Activated CD4-positive, alpha-beta memory T cell treated with anti-CD3 and anti-CD28 coated beads for 36 hours (primary cell): ENCODE data around the gene LYZL4. TPM values are rescaled to one million over a fixed set of nuclear protein-coding genes. Genes with fewer than 3 reads are reported as not detected.

Experiments
- CTCF ChIA-PET: fragments of 350-600 bp; sonication (Branson Sonifier 250); formaldehyde crosslinking; loops from one replicate; lab custom pipeline; 2021; ENCODE audit warnings: antibody characterized with exemption, inconsistent platforms; lab: Charles Lee
- POLR2A ChIA-PET: fragments of 350-600 bp; sonication (Branson Sonifier 250); formaldehyde crosslinking; loops from one replicate; lab custom pipeline; 2021; ENCODE audit warnings: antibody characterized with exemption; lab: Charles Lee
- DNase-seq: peaks from one replicate; pipeline ENCODE4 v3.0.0-alpha.2; 2020
- H3K27ac Mint-ChIP-seq: one replicate; pipeline ENCODE4 v1.8.0; 2021; ENCODE audit warnings: mixed read lengths
- H3K27me3 Mint-ChIP-seq: one replicate; pipeline ENCODE4 v1.8.0; 2021; ENCODE audit warnings: mixed read lengths
- H3K36me3 Mint-ChIP-seq: one replicate; pipeline ENCODE4 v1.8.0; 2021; ENCODE audit warnings: mixed read lengths
- H3K4me1 Mint-ChIP-seq: one replicate; pipeline ENCODE4 v1.8.0; 2021; ENCODE audit warnings: low read depth, mixed read lengths
- H3K4me3 Mint-ChIP-seq: one replicate; pipeline ENCODE4 v1.8.0; 2021; ENCODE audit warnings: mild to moderate bottlenecking, mixed read lengths
- H3K9me3 Mint-ChIP-seq: one replicate; pipeline ENCODE4 v1.8.0; 2021; ENCODE audit warnings: mixed read lengths
- intact Hi-C: fragments of 100-400 bp; cut with micrococcal nuclease; formaldehyde crosslinking; loops from one replicate; pipeline ENCODE4 v1.15.1; 2023
- total RNA-seq, 2 experiments: library from RNA; stranded (reverse); gene quantifications; one replicate each; pipeline ENCODE4 v1.2.3, GENCODE V29; 2021

The LYZL4 gene
- total RNA-seq, 2 experiments from 2014 or later, result not detected

DNA sequence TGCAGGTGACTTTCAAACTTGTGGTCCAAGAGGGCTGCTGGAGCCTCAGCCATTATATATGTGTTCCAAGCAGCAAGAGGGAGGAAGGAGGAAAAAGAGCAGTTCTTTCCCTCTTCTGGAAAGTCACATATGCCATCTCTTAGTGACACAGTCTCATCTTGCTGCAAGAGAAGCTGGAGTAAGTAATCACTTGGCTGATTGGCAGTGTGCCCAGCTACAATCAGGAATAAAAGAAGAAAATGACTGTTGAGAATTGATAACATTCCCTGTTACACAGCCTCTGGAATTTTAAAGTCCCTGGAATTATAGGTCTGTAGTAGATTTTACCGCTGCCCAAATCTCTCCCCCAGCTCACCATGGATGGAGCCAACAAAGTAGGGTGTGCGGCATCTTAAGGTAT, 31.4 kb upstream of the LYZL4 start:
- H3K36me3 Mint-ChIP-seq, result no peaks in the 10 kb centered on the region

DNA sequence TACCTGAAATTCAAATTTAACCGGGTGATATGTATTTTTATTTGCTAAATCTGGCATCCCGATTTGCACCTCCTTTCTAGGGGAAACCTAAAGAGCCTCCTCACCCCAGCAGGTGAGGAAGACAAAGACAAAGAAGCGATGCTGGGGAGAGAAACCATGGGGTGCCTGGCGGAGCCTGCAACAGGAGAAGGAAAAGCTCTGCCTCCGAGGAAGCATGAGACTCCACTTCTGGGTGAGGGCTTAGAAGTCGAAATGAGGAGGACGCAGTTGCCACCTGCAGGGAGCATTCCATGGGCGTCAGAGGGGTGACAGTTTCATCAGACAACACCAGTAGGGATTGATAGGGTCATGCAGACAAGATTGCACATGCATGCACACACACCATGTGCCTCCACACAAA, 30.5 kb upstream of the LYZL4 start:
- intact Hi-C loops, result loop anchor here (5.0 to 10.0 kb wide), 3 partner anchors 54 to 326 kb away; no protein-coding TSS in a partner anchor
- DNase-seq, result no peak
- H3K27ac Mint-ChIP-seq, result no peak overlapping the region
- ChIA-PET POLR2A (no interaction called here), CTCF (interaction anchor here (0.6 to 7.5 kb wide), 2 partner anchors 192 to 1433 kb away, joined by 3 to 146 read pairs; no protein-coding TSS in a partner anchor)
- no peaks in the 10 kb centered on the region for H3K4me1 Mint-ChIP-seq
- no peaks in the 10 kb centered on the region for H3K9me3 Mint-ChIP-seq
- H3K36me3 Mint-ChIP-seq, result no peaks in the 10 kb centered on the region
- peaks cover 11% of the 10 kb centered on the region for H3K27me3 Mint-ChIP-seq
- no peak overlapping the region for H3K4me3 Mint-ChIP-seq

More for the DNA sequence above, 31.4 kb upstream of the LYZL4 start:
- Mint-ChIP-seq H3K27ac (no peak overlapping the region), H3K4me1 (no peaks in the 10 kb centered on the region), H3K27me3 (peaks cover 11% of the 10 kb centered on the region), H3K9me3 (no peaks in the 10 kb centered on the region), H3K4me3 (no peak overlapping the region)
- ChIA-PET POLR2A (no interaction called here), CTCF (interaction anchor here (0.6 to 7.5 kb wide), 4 partner anchors 61 to 1434 kb away, joined by 3 to 146 read pairs (median 3); no protein-coding TSS in a partner anchor)
- DNase-seq, result no peak
- intact Hi-C loops, result loop anchor here (5.0 to 10.0 kb wide), 3 partner anchors 54 to 327 kb away; no protein-coding TSS in a partner anchor

DNA sequence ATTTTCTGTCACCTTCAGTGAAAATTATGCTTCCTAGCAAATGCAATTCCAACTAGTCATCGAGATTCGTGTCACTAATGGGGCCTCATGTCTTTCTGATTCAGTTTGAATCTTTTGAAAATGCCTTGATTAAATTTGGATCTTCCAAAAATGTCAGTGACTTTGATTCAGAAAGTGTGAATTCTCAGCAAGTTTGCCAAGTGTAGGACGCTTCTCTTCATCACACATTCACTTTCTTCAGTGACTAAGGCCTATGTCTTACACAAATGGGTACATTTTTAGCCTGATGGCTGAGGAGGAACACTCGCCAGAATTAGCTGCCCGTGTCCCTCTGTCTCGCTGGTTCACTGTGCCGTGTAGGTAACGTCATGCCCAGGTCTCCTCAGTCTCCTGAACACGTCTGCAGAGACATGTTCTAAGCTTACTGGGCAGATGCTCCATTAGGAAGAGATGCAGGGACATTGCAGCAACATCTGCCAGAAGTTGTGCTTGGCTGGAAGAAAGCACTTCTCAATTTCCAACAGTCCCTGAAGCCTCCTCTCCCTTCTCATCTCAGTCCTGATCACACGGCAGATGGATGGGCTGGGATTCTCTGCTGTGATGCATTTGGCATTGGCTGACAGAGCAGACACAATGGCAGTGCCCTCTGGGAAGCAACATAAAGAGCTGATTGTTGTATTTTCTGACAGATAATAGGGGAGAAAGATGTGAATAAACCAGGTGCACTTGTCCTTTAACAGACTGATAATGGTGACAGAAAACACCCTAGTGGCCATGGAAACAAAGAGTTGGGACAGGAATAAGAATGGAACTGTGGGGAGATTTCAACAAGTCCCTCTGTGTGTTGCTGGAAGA, 29.1 kb upstream of the LYZL4 start:
- intact Hi-C loops, result loop anchor here (5.0 to 10.0 kb wide), 3 partner anchors 52 to 325 kb away; no protein-coding TSS in a partner anchor
- DNase-seq, result no peak
- ChIA-PET CTCF (interaction anchor here (7.5 kb wide), 1 partner anchor 191 kb away, joined by 146 read pairs; no protein-coding TSS in a partner anchor), POLR2A (no interaction called here)
- Mint-ChIP-seq H3K36me3 (no peaks in the 10 kb centered on the region), H3K4me1 (no peaks in the 10 kb centered on the region), H3K4me3 (no peak overlapping the region), H3K9me3 (no peaks in the 10 kb centered on the region), H3K27me3 (peaks cover 11% of the 10 kb centered on the region), H3K27ac (no peak overlapping the region)

DNA sequence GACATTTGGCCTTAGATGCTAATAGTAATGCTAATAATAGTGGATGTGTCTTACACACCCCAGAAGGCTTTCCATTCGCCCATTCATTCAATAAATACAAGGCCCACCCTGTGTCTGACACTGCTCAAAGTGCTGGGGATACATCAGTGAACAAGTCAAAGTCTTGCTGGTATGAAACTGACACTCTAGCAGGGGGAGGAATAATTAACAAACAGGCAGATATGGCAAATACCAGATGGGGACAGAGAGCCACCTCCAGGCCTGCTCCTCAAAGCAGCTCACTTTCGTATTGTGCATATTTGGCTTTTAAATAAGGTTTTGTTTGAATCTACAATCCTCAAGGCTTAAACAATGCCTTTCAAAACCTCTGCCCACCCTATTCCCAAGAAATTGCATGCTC, 28.3 kb upstream of the LYZL4 start:
- ChIA-PET CTCF (interaction anchor here (7.5 kb wide), 1 partner anchor 190 kb away, joined by 146 read pairs; no protein-coding TSS in a partner anchor), POLR2A (no interaction called here)
- Mint-ChIP-seq H3K27me3 (peaks cover 7% of the 10 kb centered on the region), H3K4me3 (no peak overlapping the region), H3K4me1 (no peaks in the 10 kb centered on the region), H3K27ac (no peak overlapping the region), H3K9me3 (no peaks in the 10 kb centered on the region), H3K36me3 (no peaks in the 10 kb centered on the region)
- intact Hi-C loops, result no loop called here
- no peak for DNase-seq

DNA sequence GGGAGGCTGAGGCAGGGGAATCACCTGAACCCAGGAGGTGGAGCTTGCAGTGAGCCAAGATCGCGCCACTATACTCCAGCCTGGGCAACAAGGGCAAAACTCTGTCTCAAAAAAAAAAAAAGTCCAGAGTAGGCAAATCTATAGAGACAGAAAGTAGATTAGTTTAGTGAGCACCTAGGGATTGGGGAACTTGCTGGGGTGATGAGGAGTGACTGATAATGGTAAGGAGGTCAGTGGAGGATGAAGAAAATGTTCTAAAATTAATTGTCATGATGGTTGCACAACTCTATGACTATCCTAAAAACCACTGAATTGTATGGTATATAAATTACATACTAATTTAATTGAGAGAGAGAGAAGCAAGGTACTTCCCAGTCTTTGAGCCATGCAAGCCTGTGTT, 27.8 kb upstream of the LYZL4 start:
- no peaks in the 10 kb centered on the region for H3K36me3 Mint-ChIP-seq
- H3K9me3 Mint-ChIP-seq, result no peaks in the 10 kb centered on the region
- no peak overlapping the region for H3K27ac Mint-ChIP-seq
- DNase-seq, result no peak
- intact Hi-C loops, result no loop called here
- CTCF ChIA-PET, result interaction anchor here (7.5 kb wide), 1 partner anchor 190 kb away, joined by 146 read pairs; no protein-coding TSS in a partner anchor
- peaks cover 6% of the 10 kb centered on the region for H3K27me3 Mint-ChIP-seq
- no peak overlapping the region for H3K4me3 Mint-ChIP-seq
- H3K4me1 Mint-ChIP-seq, result no peaks in the 10 kb centered on the region
- POLR2A ChIA-PET, result no interaction called here

DNA sequence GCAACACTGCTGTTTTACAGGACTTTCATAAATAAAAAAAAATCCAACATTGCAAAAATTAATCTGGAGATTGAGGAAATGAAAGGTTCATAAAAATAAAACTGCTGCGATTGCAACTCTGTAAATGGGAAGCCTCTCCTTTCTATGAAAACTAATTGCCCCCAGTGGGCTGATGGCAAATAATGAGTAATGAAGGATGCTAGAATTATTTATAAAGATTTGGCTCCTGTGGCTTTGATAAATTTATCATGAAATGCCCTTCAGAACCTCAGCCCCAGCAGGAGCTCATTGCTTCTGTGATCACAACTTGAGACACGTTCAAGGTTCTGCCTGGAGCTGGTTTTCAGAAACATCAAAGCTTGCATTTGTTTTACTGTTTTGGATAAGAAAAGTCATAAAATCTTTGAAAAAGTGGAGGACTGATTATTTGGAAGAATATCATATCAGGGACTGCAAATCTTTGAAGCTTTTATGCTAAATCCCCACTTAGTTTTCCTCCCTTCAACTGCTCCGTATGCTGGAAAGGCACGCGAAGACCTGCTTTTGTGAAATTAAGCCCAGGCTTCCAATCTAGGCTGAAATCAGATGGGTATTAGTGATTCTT, 24.5 kb upstream of the LYZL4 start:
- no peak overlapping the region for H3K4me3 Mint-ChIP-seq
- CTCF ChIA-PET, result no interaction called here
- H3K27ac Mint-ChIP-seq, result no peak overlapping the region
- H3K36me3 Mint-ChIP-seq, result peaks cover 4% of the 10 kb centered on the region
- H3K27me3 Mint-ChIP-seq, result peaks cover 15% of the 10 kb centered on the region
- H3K4me1 Mint-ChIP-seq, result no peaks in the 10 kb centered on the region
- POLR2A ChIA-PET, result no interaction called here
- peaks cover 11% of the 10 kb centered on the region for H3K9me3 Mint-ChIP-seq
- intact Hi-C loops, result no loop called here
- no peak for DNase-seq

DNA sequence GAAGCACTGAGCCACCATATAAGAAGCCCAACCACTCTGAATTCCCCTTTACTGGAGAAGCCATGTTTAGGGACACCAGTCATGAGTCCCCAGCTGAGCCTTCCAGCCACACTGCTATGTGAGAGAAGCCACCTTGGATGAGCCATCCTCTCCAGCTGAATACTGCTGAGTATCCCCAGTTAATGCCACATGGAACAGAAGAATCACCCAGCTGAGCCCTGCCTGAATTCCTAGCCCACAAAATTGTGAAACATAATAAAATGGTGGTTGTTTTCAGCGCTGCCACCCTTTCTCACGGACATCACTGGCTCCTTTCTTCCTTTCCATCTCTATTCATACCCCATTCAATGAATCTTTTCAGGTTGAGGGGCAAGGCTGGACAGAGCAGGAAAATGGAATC, 22.1 kb upstream of the LYZL4 start:
- ChIA-PET POLR2A (no interaction called here), CTCF (no interaction called here)
- Mint-ChIP-seq H3K27me3 (peaks cover 23% of the 10 kb centered on the region), H3K27ac (no peak overlapping the region), H3K36me3 (peaks cover 4% of the 10 kb centered on the region), H3K4me1 (no peaks in the 10 kb centered on the region), H3K9me3 (peaks cover 11% of the 10 kb centered on the region), H3K4me3 (no peak overlapping the region)
- DNase-seq, result no peak
- intact Hi-C loops, result no loop called here

DNA sequence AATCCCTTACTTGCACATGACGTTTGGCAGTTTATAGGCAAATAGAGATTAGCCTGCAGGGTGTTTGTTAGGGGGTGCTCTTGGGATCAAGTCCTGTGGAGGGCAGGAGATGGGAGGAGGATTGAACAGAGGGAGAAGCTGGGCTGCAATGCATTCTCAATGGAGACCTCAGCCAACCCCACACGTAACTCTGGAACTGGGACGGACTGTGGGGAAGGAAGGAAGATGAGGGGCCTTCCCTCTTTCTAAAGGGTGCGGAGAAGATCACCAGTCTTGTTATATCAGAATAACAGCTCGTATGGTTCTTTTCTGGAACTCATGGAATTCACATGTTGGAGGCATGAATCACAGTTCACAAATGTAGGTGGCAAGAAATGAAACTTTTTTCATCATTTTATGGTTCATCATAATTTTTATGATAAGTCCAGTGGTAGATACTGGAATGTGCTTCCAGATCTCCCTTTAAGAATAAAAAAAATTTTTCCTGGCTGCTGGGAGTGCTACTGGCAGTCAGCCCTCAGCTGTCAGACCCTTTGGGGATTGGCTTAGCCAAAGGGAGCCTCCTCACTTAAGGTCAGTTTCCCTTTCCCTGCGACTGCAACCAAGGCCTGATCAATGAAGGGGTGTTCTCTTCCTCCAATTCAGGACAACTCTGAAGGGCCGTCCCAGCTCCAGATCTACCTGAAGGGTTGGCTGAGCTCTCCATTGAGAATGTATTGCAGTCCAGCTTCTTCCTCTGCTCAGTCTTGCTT, 20.5 kb upstream of the LYZL4 start:
- Mint-ChIP-seq H3K4me1 (no peaks in the 10 kb centered on the region), H3K36me3 (peaks cover 4% of the 10 kb centered on the region), H3K9me3 (peaks cover 11% of the 10 kb centered on the region), H3K4me3 (no peak overlapping the region), H3K27ac (no peak overlapping the region), H3K27me3 (peaks cover 23% of the 10 kb centered on the region)
- intact Hi-C loops, result no loop called here
- POLR2A ChIA-PET, result no interaction called here
- no peak for DNase-seq
- CTCF ChIA-PET, result interaction anchor here (1.3 kb wide), 1 partner anchor 12 kb away, joined by 5 read pairs; no protein-coding TSS in a partner anchor

DNA sequence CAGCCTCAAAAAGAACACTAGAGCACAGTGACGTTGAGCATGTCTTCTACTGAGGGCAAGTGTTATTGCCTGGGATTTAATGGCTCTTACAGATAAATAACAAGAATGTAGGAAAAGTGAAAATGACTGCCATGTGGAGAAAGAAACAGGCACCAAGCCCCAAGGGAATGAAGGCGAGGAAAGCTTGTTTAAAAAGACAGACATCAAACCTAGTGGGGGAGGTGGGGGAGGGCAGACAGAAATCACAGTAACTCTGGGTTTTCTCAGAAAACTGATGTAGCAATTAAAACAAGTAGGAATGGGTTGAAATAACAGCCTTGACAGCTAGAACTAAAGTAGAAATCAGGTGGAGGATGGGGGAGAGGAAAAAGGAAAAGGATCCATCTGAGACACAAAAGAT, 18.4 kb upstream of the LYZL4 start:
- CTCF ChIA-PET, result interaction anchor here (1.0 kb wide), 1 partner anchor 15 kb away, joined by 3 read pairs; no protein-coding TSS in a partner anchor
- H3K36me3 Mint-ChIP-seq, result peaks cover 4% of the 10 kb centered on the region
- H3K4me1 Mint-ChIP-seq, result no peaks in the 10 kb centered on the region

DNA sequence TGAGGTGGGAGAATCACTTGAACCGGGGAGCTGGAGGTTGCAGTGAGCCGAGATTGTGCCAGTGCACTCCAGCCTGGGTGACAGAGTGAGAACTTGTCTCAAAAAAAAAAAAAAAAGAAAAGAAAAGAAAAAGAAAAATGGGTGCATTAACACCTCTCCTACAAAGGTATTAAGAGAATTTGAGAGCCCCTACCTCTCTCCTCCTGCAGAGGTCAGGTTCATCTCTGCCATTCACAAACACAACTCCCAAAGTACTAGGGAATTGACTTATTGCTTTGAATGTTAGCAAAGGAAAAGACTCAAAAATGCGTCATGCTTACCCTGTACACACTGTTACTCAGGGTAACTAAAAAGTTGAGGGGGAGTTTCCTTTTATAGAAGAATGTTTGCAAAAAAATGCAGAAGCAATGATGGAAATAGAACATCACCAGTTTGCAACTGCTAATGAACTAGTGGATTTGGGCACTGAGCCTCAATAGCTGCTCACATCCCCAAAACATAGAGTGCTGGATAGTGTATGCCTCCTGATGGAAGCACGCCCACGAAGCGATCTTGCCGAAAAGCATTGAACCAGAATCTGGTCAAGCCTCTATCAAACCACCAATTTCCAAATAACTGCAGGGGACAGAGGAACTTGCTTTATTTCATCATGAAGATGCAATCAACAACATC, 15.5 kb upstream of the LYZL4 start:
- Mint-ChIP-seq H3K27ac (no peak overlapping the region), H3K4me3 (no peak overlapping the region), H3K9me3 (no peaks in the 10 kb centered on the region), H3K36me3 (no peaks in the 10 kb centered on the region), H3K27me3 (peaks cover 12% of the 10 kb centered on the region), H3K4me1 (no peaks in the 10 kb centered on the region)
- intact Hi-C loops, result no loop called here
- CTCF ChIA-PET, result no interaction called here
- DNase-seq, result no peak
- POLR2A ChIA-PET, result no interaction called here

More for the DNA sequence above, 18.4 kb upstream of the LYZL4 start:
- POLR2A ChIA-PET, result no interaction called here
- H3K27ac Mint-ChIP-seq, result no peak overlapping the region
- H3K9me3 Mint-ChIP-seq, result peaks cover 11% of the 10 kb centered on the region
- intact Hi-C loops, result no loop called here
- peaks cover 23% of the 10 kb centered on the region for H3K27me3 Mint-ChIP-seq
- no peak for DNase-seq
- H3K4me3 Mint-ChIP-seq, result no peak overlapping the region

DNA sequence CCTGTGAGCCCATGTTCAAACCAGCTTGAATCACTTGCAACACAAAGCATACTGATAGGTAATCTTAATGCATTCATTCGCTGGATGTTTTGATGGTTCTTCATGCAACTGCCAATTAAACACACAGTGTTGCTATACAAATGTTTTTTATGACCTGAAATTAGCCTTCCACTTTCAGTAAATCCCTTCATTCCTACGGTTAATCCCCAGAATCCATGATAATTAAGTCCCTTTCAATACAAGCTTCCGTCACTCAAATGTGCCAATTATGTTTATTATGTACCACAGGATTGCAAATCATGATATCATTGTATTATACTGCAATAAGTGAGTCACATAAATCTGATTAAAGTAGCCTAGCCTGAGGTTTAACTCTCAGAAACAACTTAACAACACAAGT, 14.5 kb upstream of the LYZL4 start:
- no peak for DNase-seq
- Mint-ChIP-seq H3K9me3 (no peaks in the 10 kb centered on the region), H3K27ac (no peak overlapping the region), H3K36me3 (no peaks in the 10 kb centered on the region), H3K4me3 (no peak overlapping the region), H3K4me1 (no peaks in the 10 kb centered on the region), H3K27me3 (peaks cover 10% of the 10 kb centered on the region)
- POLR2A ChIA-PET, result no interaction called here
- intact Hi-C loops, result no loop called here
- CTCF ChIA-PET, result no interaction called here
